ENCODE data around the gene SLC47A1. TPM values are rescaled to one million over a fixed set of nuclear protein-coding genes. Genes with fewer than 3 reads are reported as not detected.

Gene SLC47A1
- total and polyA plus RNA-seq, 2 donors (not counting 1 experiment from before 2014, with no cell fraction given) = not detected

DNA sequence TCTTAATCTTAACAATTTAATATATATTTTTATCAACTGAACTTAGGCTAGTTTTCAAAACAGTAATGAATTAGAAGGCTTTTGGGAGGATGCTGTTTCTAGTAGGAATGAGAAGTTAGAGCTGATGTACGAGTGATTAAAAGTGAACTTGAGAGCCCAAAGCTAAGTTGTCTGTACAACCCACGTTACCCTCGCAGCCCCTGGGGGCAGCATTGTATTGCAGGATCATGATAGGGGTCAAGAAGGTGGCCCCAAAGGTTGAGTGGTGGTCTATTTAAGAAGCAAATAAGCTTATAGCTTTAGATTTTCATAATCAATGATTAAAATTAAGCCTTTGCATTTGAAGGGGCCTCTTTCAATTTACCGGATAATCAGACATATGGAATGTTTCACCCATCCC is 81.2 kb downstream of the SLC47A1 start:
- H3K27me3 Mint-ChIP-seq = no peaks in the 10 kb centered on the region
- peaks cover 3% of the 10 kb centered on the region for H3K4me1 Mint-ChIP-seq
- H3K4me2 ChIP-seq (replicated peaks; ENCODE audit: low read depth, low read length, poor library complexity, severe bottlenecking) = no peak overlapping the region
- POLR2A ChIA-PET = no interaction called here
- 80% methylated on average over 1 of the region's 4 CpGs for WGBS (ENCODE audit: insufficient coverage)
- DNase-seq (no peak), ATAC-seq (ENCODE audit: low read depth) (no peak)
- no peaks in the 10 kb centered on the region for H3K79me2 ChIP-seq (ENCODE audit: control insufficient read depth, insufficient read depth, low read length)
- H4K20me1 ChIP-seq (ENCODE audit: control insufficient read depth, insufficient read depth, low read length, poor library complexity, severe bottlenecking) = no peaks in the 10 kb centered on the region
- no peak overlapping the region for H3K27ac Mint-ChIP-seq
- H3K9me3 ChIP-seq (ENCODE audit: control extremely low read depth in 1 of 3, control insufficient read depth in 2 of 3, insufficient read depth in 1 of 3, low read length in 2 of 3) = peaks cover under 1 to 20% (median 20%) of the 10 kb centered on the region in 3 donors
- intact Hi-C loops (cut with micrococcal nuclease) = no loop called here
- no peak overlapping the region for H3K4me3 ChIP-seq (ENCODE audit: control extremely low read depth in 1 of 5, extremely low read depth in 1 of 5, insufficient read depth in 1 of 5, low read depth in 2 of 5, low read length in 4 of 5)
- TF ChIP-seq, protein P1, sequence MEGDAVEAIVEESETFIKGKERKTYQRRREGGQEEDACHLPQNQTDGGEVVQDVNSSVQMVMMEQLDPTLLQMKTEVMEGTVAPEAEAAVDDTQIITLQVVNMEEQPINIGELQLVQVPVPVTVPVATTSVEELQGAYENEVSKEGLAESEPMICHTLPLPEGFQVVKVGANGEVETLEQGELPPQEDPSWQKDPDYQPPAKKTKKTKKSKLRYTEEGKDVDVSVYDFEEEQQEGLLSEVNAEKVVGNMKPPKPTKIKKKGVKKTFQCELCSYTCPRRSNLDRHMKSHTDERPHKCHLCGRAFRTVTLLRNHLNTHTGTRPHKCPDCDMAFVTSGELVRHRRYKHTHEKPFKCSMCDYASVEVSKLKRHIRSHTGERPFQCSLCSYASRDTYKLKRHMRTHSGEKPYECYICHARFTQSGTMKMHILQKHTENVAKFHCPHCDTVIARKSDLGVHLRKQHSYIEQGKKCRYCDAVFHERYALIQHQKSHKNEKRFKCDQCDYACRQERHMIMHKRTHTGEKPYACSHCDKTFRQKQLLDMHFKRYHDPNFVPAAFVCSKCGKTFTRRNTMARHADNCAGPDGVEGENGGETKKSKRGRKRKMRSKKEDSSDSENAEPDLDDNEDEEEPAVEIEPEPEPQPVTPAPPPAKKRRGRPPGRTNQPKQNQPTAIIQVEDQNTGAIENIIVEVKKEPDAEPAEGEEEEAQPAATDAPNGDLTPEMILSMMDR (IDR thresholded peaks at IDR 0.05) = no peak
- no peak for TF ChIP-seq EZH2 (IDR thresholded peaks at IDR 0.05; ENCODE audit: borderline replicate concordance, insufficient read depth, low read depth, low read length, poor library complexity, severe bottlenecking)
- H3K27ac ChIP-seq (ENCODE audit: low read length in 2 of 2) = no peak overlapping the region
- H3K4me3 Mint-ChIP-seq = no peak overlapping the region
- no peak overlapping the region for H2AFZ ChIP-seq (ENCODE audit: insufficient read depth, low read depth, low read length, poor library complexity, severe bottlenecking)
- H3K9ac ChIP-seq (ENCODE audit: low read length) = no peak overlapping the region
- peaks cover 0 to 3% (median 0%) of the 10 kb centered on the region in 4 experiments for H3K27me3 ChIP-seq (replicated peaks in 1 of 4; ENCODE audit: control extremely low read depth in 1 of 4, control insufficient read depth in 3 of 4, insufficient read depth in 4 of 4, low read length in 3 of 4)
- no peaks in the 10 kb centered on the region for H3K4me1 ChIP-seq (ENCODE audit: control insufficient read depth in 2 of 2, insufficient read depth in 2 of 2, low read length in 2 of 2)
- peaks cover 22% of the 10 kb centered on the region for H3K9me3 Mint-ChIP-seq (ENCODE audit: insufficient read depth)
- H3K36me3 ChIP-seq (replicated peaks in 1 of 2; ENCODE audit: control extremely low read depth in 1 of 2, control insufficient read depth in 1 of 2, extremely low read depth in 1 of 2, insufficient read depth in 2 of 2, low read length in 1 of 2) = no peaks in the 10 kb centered on the region
- CTCF ChIA-PET = interaction anchor here (1.0 to 2.3 kb wide), 4 partner anchors 30 to 252 kb away, joined by 3 to 17 read pairs (median 3); partner anchors contain the start of gene B9D1

DNA sequence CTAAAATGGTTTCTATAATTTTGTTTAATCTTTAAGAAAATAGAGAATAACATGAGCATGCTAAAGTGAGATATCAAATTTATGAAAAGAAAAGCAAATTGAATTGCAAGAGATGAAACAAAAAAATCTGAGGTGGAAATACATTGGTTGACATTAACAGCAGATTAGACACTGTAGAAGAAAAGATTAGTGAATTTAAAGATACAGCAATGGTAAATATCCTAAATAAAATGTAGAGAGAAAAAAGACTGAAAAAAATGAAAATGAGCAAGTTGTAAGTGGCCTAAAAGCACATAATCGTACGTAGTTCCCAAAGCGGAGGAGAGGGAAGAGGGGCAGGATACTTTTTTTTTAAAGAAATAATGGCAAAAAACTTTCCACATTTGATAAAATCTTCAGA is 84.4 kb downstream of the SLC47A1 start:
- no peak overlapping the region for H3K4me2 ChIP-seq (replicated peaks; ENCODE audit: low read depth, low read length, poor library complexity, severe bottlenecking)
- H3K4me1 Mint-ChIP-seq = peaks cover 3% of the 10 kb centered on the region
- no peaks in the 10 kb centered on the region for H3K4me1 ChIP-seq (ENCODE audit: control insufficient read depth in 2 of 2, insufficient read depth in 2 of 2, low read length in 2 of 2)
- TF ChIP-seq EZH2 (IDR thresholded peaks at IDR 0.05; ENCODE audit: borderline replicate concordance, insufficient read depth, low read depth, low read length, poor library complexity, severe bottlenecking) = no peak
- TF ChIP-seq, protein P1 (IDR thresholded peaks at IDR 0.05) = no peak
- no peaks in the 10 kb centered on the region for H3K79me2 ChIP-seq (ENCODE audit: control insufficient read depth, insufficient read depth, low read length)
- no peak overlapping the region for H2AFZ ChIP-seq (ENCODE audit: insufficient read depth, low read depth, low read length, poor library complexity, severe bottlenecking)
- H3K27ac ChIP-seq (ENCODE audit: low read length in 2 of 2) = no peak overlapping the region
- no peaks in the 10 kb centered on the region for H3K36me3 ChIP-seq (replicated peaks in 1 of 2; ENCODE audit: control extremely low read depth in 1 of 2, control insufficient read depth in 1 of 2, extremely low read depth in 1 of 2, insufficient read depth in 2 of 2, low read length in 1 of 2)
- peaks cover 26% of the 10 kb centered on the region for H3K9me3 Mint-ChIP-seq (ENCODE audit: insufficient read depth)
- H3K27ac Mint-ChIP-seq = no peak overlapping the region
- H4K20me1 ChIP-seq (ENCODE audit: control insufficient read depth, insufficient read depth, low read length, poor library complexity, severe bottlenecking) = no peaks in the 10 kb centered on the region
- ChIA-PET POLR2A (interaction anchor here (0.6 kb wide), 1 partner anchor 1258 kb away, joined by 4 read pairs; no protein-coding TSS in a partner anchor), CTCF (no interaction called here)
- H3K27me3 Mint-ChIP-seq = no peaks in the 10 kb centered on the region
- H3K9me3 ChIP-seq (ENCODE audit: control extremely low read depth in 1 of 3, control insufficient read depth in 2 of 3, insufficient read depth in 1 of 3, low read length in 2 of 3) = peaks cover 5 to 35% (median 30%) of the 10 kb centered on the region in 3 donors
- H3K4me3 Mint-ChIP-seq = no peak overlapping the region
- no peak overlapping the region for H3K4me3 ChIP-seq (ENCODE audit: control extremely low read depth in 1 of 5, extremely low read depth in 1 of 5, insufficient read depth in 1 of 5, low read depth in 2 of 5, low read length in 4 of 5)
- no peak overlapping the region for H3K9ac ChIP-seq (ENCODE audit: low read length)
- peaks cover 0 to 3% (median 0%) of the 10 kb centered on the region in 4 experiments for H3K27me3 ChIP-seq (replicated peaks in 1 of 4; ENCODE audit: control extremely low read depth in 1 of 4, control insufficient read depth in 3 of 4, insufficient read depth in 4 of 4, low read length in 3 of 4)
- intact Hi-C loops (cut with micrococcal nuclease) = no loop called here
- DNase-seq (no peak), ATAC-seq (ENCODE audit: low read depth) (no peak)
- no CpG with 5 or more reads among the region's 3 CpGs for WGBS (ENCODE audit: insufficient coverage)
